A673 (cell line): Measurements from ENCODE around the gene VRK2.

Source experiments
- EZH2 ChIP-seq: fragments of 200-600 bp; sonication (generic); IDR thresholded peaks from 2 replicates; pipeline ENCODE4 v1.6.1; 2017; ENCODE audit warnings: borderline replicate concordance, low read depth, mild to moderate bottlenecking, mixed read lengths, antibody characterized with exemption, low read length; ENCODE audit not compliant: poor library complexity, severe bottlenecking
- TF ChIP-seq, protein P1 (sequence below): fragments of 300-800, 200-600 bp; sonication (generic); conservative IDR thresholded peaks from 2 replicates; pipeline ENCODE4 v1.5.1; 2017; ENCODE audit warnings: low read depth, mild to moderate bottlenecking, antibody characterized with exemption, low read length, moderate library complexity, mixed read lengths

DNA sequence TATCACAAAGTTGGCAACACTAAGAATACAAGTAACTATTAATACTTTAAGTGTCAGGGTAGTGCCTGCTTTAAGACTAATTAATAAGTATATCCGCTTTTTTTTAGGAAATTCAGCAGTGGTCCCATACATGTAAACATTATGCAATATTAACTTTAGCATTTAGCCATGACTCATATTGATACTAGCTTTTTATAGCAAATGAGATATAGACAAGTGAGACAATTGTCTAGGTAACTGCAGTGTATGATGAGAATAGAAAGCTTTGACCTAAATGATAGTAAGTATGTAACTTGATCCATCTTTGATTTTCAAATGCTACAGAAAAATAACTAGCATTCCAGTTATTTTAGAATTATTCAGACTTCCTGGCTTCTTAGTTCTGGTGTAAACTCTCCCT lies 27.4 kb upstream of the VRK2 start:
- no peak for TF ChIP-seq EZH2
- TF ChIP-seq, protein P1, sequence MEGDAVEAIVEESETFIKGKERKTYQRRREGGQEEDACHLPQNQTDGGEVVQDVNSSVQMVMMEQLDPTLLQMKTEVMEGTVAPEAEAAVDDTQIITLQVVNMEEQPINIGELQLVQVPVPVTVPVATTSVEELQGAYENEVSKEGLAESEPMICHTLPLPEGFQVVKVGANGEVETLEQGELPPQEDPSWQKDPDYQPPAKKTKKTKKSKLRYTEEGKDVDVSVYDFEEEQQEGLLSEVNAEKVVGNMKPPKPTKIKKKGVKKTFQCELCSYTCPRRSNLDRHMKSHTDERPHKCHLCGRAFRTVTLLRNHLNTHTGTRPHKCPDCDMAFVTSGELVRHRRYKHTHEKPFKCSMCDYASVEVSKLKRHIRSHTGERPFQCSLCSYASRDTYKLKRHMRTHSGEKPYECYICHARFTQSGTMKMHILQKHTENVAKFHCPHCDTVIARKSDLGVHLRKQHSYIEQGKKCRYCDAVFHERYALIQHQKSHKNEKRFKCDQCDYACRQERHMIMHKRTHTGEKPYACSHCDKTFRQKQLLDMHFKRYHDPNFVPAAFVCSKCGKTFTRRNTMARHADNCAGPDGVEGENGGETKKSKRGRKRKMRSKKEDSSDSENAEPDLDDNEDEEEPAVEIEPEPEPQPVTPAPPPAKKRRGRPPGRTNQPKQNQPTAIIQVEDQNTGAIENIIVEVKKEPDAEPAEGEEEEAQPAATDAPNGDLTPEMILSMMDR = no peak
